A673 (cell line): ENCODE data around the gene SSTR4. TPM values are rescaled to one million over a fixed set of nuclear protein-coding genes. Genes with fewer than 3 reads are reported as not detected.

Experiments used
- BruUV-seq: library from RNA; stranded (reverse); fragments of 400-500 nt; replicated peaks from 2 replicates; lab custom pipeline; 2021; lab: Mats Ljungman, UMichigan
- CTCF ChIA-PET: fragments of 300-600 bp; sonication (Branson Sonifier 250); formaldehyde crosslinking; loops from one replicate; lab custom pipeline; 2022; ENCODE audit warnings: antibody characterized with exemption; lab: Charles Lee
- POLR2A ChIA-PET: fragments of 300-600 bp; sonication (Branson Sonifier 250); formaldehyde crosslinking; loops from one replicate; lab custom pipeline; 2022; ENCODE audit warnings: antibody characterized with exemption; ENCODE audit not compliant: low non-redundant PET; lab: Charles Lee
- DNase-seq: peaks from one replicate; pipeline ENCODE4 v3.0.0-alpha.2; 2015; ENCODE audit warnings: low spot score
- H3K27ac ChIP-seq: fragments of 200-600 bp; sonication (generic); 2 replicates; pipeline ENCODE4 v1.5.1; 2016; ENCODE audit warnings: mixed run types, low read depth, mild to moderate bottlenecking, mixed read lengths, antibody characterized with exemption, low read length; ENCODE audit not compliant: poor library complexity, severe bottlenecking
- H3K27me3 ChIP-seq: fragments of 200-600 bp; sonication (generic); replicated peaks from 2 replicates; pipeline ENCODE4 v1.6.1; 2017; ENCODE audit warnings: mixed run types, low read depth, mild to moderate bottlenecking, mixed read lengths, antibody characterized with exemption, low read length; ENCODE audit not compliant: insufficient read depth, poor library complexity
- H3K36me3 ChIP-seq: fragments of 200-600 bp; sonication (generic); 2 replicates; pipeline ENCODE4 v1.6.1; 2016; ENCODE audit warnings: mixed run types, mild to moderate bottlenecking, mixed read lengths, antibody characterized with exemption, low read length; ENCODE audit not compliant: insufficient read depth, poor library complexity, severe bottlenecking
- H3K4me1 ChIP-seq: fragments of 200-600 bp; sonication (generic); 2 replicates; pipeline ENCODE4 v1.6.1; 2017; ENCODE audit warnings: mixed run types, mild to moderate bottlenecking, mixed read lengths, antibody characterized with exemption, low read length; ENCODE audit not compliant: insufficient read depth, poor library complexity, severe bottlenecking
- H3K4me3 ChIP-seq: fragments of 200-600 bp; sonication (generic); 2 replicates; pipeline ENCODE4 v1.5.1; 2016; ENCODE audit warnings: low read depth, mixed run types, mild to moderate bottlenecking, mixed read lengths, low read length; ENCODE audit not compliant: poor library complexity, severe bottlenecking
- H3K9me3 ChIP-seq: fragments of 200-600 bp; sonication (generic); 2 replicates; pipeline ENCODE4 v1.6.1; 2016; ENCODE audit warnings: mixed run types, low read depth, mild to moderate bottlenecking, mixed read lengths, antibody characterized with exemption, low read length; ENCODE audit not compliant: poor library complexity, severe bottlenecking
- CTCF ChIP-seq: fragments of 300-800, 200-600 bp; sonication (generic); conservative IDR thresholded peaks from 2 replicates; pipeline ENCODE4 v1.5.1; 2017; ENCODE audit warnings: low read depth, mild to moderate bottlenecking, antibody characterized with exemption, low read length, moderate library complexity, mixed read lengths
- EZH2 ChIP-seq: fragments of 200-600 bp; sonication (generic); IDR thresholded peaks from 2 replicates; pipeline ENCODE4 v1.6.1; 2017; ENCODE audit warnings: borderline replicate concordance, low read depth, mild to moderate bottlenecking, mixed read lengths, antibody characterized with exemption, low read length; ENCODE audit not compliant: poor library complexity, severe bottlenecking
- intact Hi-C: fragments of 100-400 bp; cut with micrococcal nuclease; formaldehyde crosslinking; loops from one replicate; pipeline ENCODE4 v1.10.0; 2022; ENCODE audit not compliant: unreplicated experiment
- total RNA-seq: library from RNA; stranded (reverse); gene quantifications from 2 replicates; pipeline ENCODE4 v1.2.3, GENCODE V29; 2021

SSTR4 gene
- total RNA-seq, 1 experiment from 2014 or later: not detected

- no peak for DNase-seq
- H3K36me3 ChIP-seq: no peaks in the 10 kb centered on the region
- peaks cover 23% of the 10 kb centered on the region for H3K27me3 ChIP-seq
- H3K27ac ChIP-seq: no peak overlapping the region
- no peak for TF ChIP-seq CTCF
- TF ChIP-seq EZH2: no peak
- ChIA-PET POLR2A (no interaction called here), CTCF (no interaction called here)
- no TSS peak for BruUV-seq
- H3K9me3 ChIP-seq: no peaks in the 10 kb centered on the region
- intact Hi-C loops: no loop called here
- no peaks in the 10 kb centered on the region for H3K4me1 ChIP-seq
- no peak overlapping the region for H3K4me3 ChIP-seq
Observed at GRCh38 chr20:23087587-23088251, 52.6 kb downstream of the SSTR4 start.

Other genes starting within 250 kb of the SSTR4 start
- gene THBD, start 14.4 kb downstream of the SSTR4 start, total RNA-seq: not detected in 2 replicates
- 0.06 TPM in 1 of 2 replicates, not detected in the other for gene CD93, start 51.0 kb downstream of the SSTR4 start, total RNA-seq